Loucy (cell line): ENCODE data around the gene NRXN3.

Experiments used
- H2AFZ ChIP-seq: fragments of 200-600 bp; sonication (generic); 2 replicates; pipeline ENCODE4 v1.6.0; 2016; ENCODE audit warnings: antibody characterized with exemption, mild to moderate bottlenecking, low read length, moderate library complexity
- H3F3A ChIP-seq: fragments of 200-600 bp; 2 replicates; pipeline ENCODE4 v1.6.0; 2016; ENCODE audit warnings: antibody characterized with exemption, low read depth, mild to moderate bottlenecking
- H3K27me3 ChIP-seq: fragments of 200-600 bp; sonication (generic); 2 replicates; pipeline ENCODE4 v1.6.1; 2014; ENCODE audit warnings: low read length, mild to moderate bottlenecking; ENCODE audit not compliant: insufficient read depth, poor library complexity, severe bottlenecking
- H3K36me3 ChIP-seq: fragments of 200-600 bp; sonication (generic); 2 replicates; pipeline ENCODE4 v1.6.1; 2016; ENCODE audit warnings: low read length; ENCODE audit not compliant: insufficient read depth
- H3K4me1 ChIP-seq: fragments of 200-600 bp; sonication (generic); 2 replicates; pipeline ENCODE4 v1.5.1; 2014; ENCODE audit warnings: low read length, mild to moderate bottlenecking; ENCODE audit not compliant: insufficient read depth, poor library complexity, severe bottlenecking
- H3K4me2 ChIP-seq: fragments of 200-600 bp; sonication (generic); 2 replicates; pipeline ENCODE4 v1.6.0; 2014; ENCODE audit warnings: antibody characterized with exemption, low read length, low read depth, mild to moderate bottlenecking; ENCODE audit not compliant: poor library complexity, severe bottlenecking
- H3K4me3 ChIP-seq: fragments of 200-600 bp; sonication (generic); 2 replicates; pipeline ENCODE4 v1.5.1; 2014; ENCODE audit warnings: low read length, mild to moderate bottlenecking, mixed read lengths; ENCODE audit not compliant: poor library complexity, severe bottlenecking
- H3K79me2 ChIP-seq: fragments of 200-600 bp; sonication (generic); 2 replicates; pipeline ENCODE4 v1.6.1; 2014; ENCODE audit warnings: low read length; ENCODE audit not compliant: insufficient read depth
- H3K9ac ChIP-seq: fragments of 200-600 bp; sonication (generic); 2 replicates; pipeline ENCODE4 v1.6.0; 2014; ENCODE audit warnings: mild to moderate bottlenecking, low read depth, low read length, moderate library complexity; ENCODE audit not compliant: poor library complexity, severe bottlenecking
- H3K9me2 ChIP-seq: fragments of 200-600 bp; sonication (generic); replicated peaks from 2 replicates; pipeline ENCODE4 v1.6.1; 2016; ENCODE audit warnings: low read depth, low read length, mixed read lengths
- H3K9me3 ChIP-seq: fragments of 200-600 bp; sonication (generic); 2 replicates; pipeline ENCODE4 v1.6.1; 2014; ENCODE audit warnings: mild to moderate bottlenecking, antibody characterized with exemption, low read length, low read depth; ENCODE audit not compliant: insufficient read depth
- H4K20me1 ChIP-seq: fragments of 200-600 bp; sonication (generic); 2 replicates; pipeline ENCODE4 v1.6.0; 2014; ENCODE audit warnings: antibody characterized with exemption, low read length, mild to moderate bottlenecking; ENCODE audit not compliant: insufficient read depth, poor library complexity, severe bottlenecking
- EZH2phosphoT487 ChIP-seq: fragments of 200-600 bp; IDR thresholded peaks from 2 replicates; pipeline ENCODE4 v1.6.1; 2018; ENCODE audit warnings: antibody characterized with exemption, mild to moderate bottlenecking, moderate library complexity, borderline replicate concordance
- TF ChIP-seq, protein P1 (sequence below): fragments of 200-600 bp; sonication (generic); conservative IDR thresholded peaks from 2 replicates; pipeline ENCODE4 v1.5.1; 2014; ENCODE audit warnings: mild to moderate bottlenecking, antibody characterized with exemption, low read length

NRXN3 gene

GRCh38 chr14:78448164-78449094 is 278.3 kb downstream of the NRXN3 start:
- Histone ChIP-seq H4K20me1 (no peaks in the 10 kb centered on the region), H3K4me2 (no peak overlapping the region), H3K36me3 (no peaks in the 10 kb centered on the region), H3K79me2 (no peaks in the 10 kb centered on the region), H3F3A (no peaks in the 10 kb centered on the region), H2AFZ (no peak overlapping the region), H3K4me1 (peaks cover 4% of the 10 kb centered on the region), H3K27me3 (no peaks in the 10 kb centered on the region), H3K9me3 (no peaks in the 10 kb centered on the region), H3K9me2 (no peaks in the 10 kb centered on the region), H3K4me3 (no peak overlapping the region), H3K9ac (no peak overlapping the region)
- no peak for TF ChIP-seq EZH2phosphoT487
- TF ChIP-seq, protein P1, sequence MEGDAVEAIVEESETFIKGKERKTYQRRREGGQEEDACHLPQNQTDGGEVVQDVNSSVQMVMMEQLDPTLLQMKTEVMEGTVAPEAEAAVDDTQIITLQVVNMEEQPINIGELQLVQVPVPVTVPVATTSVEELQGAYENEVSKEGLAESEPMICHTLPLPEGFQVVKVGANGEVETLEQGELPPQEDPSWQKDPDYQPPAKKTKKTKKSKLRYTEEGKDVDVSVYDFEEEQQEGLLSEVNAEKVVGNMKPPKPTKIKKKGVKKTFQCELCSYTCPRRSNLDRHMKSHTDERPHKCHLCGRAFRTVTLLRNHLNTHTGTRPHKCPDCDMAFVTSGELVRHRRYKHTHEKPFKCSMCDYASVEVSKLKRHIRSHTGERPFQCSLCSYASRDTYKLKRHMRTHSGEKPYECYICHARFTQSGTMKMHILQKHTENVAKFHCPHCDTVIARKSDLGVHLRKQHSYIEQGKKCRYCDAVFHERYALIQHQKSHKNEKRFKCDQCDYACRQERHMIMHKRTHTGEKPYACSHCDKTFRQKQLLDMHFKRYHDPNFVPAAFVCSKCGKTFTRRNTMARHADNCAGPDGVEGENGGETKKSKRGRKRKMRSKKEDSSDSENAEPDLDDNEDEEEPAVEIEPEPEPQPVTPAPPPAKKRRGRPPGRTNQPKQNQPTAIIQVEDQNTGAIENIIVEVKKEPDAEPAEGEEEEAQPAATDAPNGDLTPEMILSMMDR, result peak; percentile 83

DNA sequence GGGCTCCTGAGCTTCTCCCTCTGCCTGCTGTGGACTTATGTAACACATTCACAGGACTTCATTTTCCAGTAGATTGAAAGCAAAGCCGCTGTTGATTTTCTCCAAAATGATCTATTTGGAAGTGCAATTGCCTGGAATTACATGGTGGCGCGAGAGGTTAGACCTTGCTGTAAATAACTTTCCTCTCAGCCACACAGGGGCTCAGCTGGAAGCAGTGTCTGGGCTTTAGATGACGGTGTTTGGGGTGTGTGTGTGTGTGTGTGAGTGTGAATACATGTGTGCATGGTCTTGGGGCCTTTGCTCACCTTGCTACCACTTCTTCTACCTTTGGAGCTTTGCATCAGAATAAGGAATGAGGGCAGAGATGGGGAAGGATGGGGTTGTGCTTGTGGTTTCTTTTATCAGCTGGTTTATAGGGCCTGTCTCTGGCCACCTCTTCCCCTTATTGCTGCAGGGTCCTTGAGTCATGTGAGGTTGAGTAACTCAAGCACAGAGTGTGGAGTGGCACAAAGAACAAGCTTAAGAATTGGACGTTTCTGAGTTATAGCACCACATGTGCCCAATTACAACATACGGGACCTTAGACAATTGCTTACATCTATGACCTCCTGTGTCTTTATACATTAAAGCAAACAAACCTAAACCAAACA is 280.6 kb downstream of the NRXN3 start:
- TF ChIP-seq, protein P1, result no peak
- TF ChIP-seq EZH2phosphoT487, result no peak
- Histone ChIP-seq H3K9me2 (no peaks in the 10 kb centered on the region), H3K4me3 (no peak overlapping the region), H2AFZ (no peak overlapping the region), H3K36me3 (no peaks in the 10 kb centered on the region), H3K9ac (no peak overlapping the region), H3K27me3 (no peaks in the 10 kb centered on the region), H3K79me2 (no peaks in the 10 kb centered on the region), H3K4me2 (no peak overlapping the region), H4K20me1 (no peaks in the 10 kb centered on the region), H3K9me3 (no peaks in the 10 kb centered on the region), H3F3A (no peaks in the 10 kb centered on the region), H3K4me1 (no peaks in the 10 kb centered on the region)

- H3K4me2 ChIP-seq, result no peak overlapping the region
- H3K9me3 ChIP-seq, result no peaks in the 10 kb centered on the region
- H3K9ac ChIP-seq, result no peak overlapping the region
- H3K9me2 ChIP-seq, result no peaks in the 10 kb centered on the region
- no peaks in the 10 kb centered on the region for H3K27me3 ChIP-seq
- H3K4me3 ChIP-seq, result no peak overlapping the region
- no peaks in the 10 kb centered on the region for H3F3A ChIP-seq
- H3K36me3 ChIP-seq, result no peaks in the 10 kb centered on the region
- H2AFZ ChIP-seq, result no peak overlapping the region
- no peaks in the 10 kb centered on the region for H3K79me2 ChIP-seq
- TF ChIP-seq, protein P1, result no peak
- TF ChIP-seq EZH2phosphoT487, result no peak
- H3K4me1 ChIP-seq, result no peaks in the 10 kb centered on the region
- H4K20me1 ChIP-seq, result no peaks in the 10 kb centered on the region
Observed at GRCh38 chr14:78451319-78451695, 281.1 kb downstream of the NRXN3 start.
